Panc1 (cell line): ENCODE data around the gene MAML3. TPM values are rescaled to one million over a fixed set of nuclear protein-coding genes. Genes with fewer than 3 reads are reported as not detected.

Experiments
- ATAC-seq: fragments of 200-7000 bp; cut with Tn5 transposase; 2 replicates; pipeline ENCODE4 v1.9.1; 2020; ENCODE audit warnings: mild to moderate bottlenecking, moderate library complexity
- BruUV-seq: library from RNA; stranded (reverse); fragments of 400-500 nt; replicated peaks from 2 replicates; lab custom pipeline; 2021; lab: Mats Ljungman, UMichigan
- CTCF ChIA-PET: fragments of 300-600 bp; sonication (Branson Sonifier 250); formaldehyde crosslinking; loops from one replicate; lab custom pipeline; 2022; ENCODE audit warnings: antibody characterized with exemption; lab: Charles Lee
- POLR2A ChIA-PET: fragments of 300-600 bp; sonication (Branson Sonifier 250); formaldehyde crosslinking; loops from one replicate; lab custom pipeline; 2022; ENCODE audit warnings: antibody characterized with exemption; lab: Charles Lee
- DNase-seq: peaks from one replicate; pipeline ENCODE4 v3.0.0-alpha.2; 2010; ENCODE audit warnings: low read depth, low spot score
- H3K27ac ChIP-seq: 2 replicates; pipeline ENCODE4 v1.5.1; 2011; ENCODE audit warnings: mild to moderate bottlenecking, low read length, inconsistent platforms
- H3K27me3 ChIP-seq: fragments of 200-500 bp; sonication (Bioruptor generic); 2 replicates; pipeline ENCODE4 v1.6.0; 2014; ENCODE audit warnings: low read length, inconsistent platforms; ENCODE audit not compliant: control insufficient read depth, insufficient read depth
- H3K36me3 ChIP-seq: fragments of 200-500 bp; sonication (Bioruptor generic); 2 replicates; pipeline ENCODE4 v1.5.1; 2014; ENCODE audit warnings: inconsistent platforms, mild to moderate bottlenecking, low read length, moderate library complexity; ENCODE audit not compliant: control insufficient read depth, insufficient read depth
- H3K4me1 ChIP-seq: 2 replicates; pipeline ENCODE4 v1.5.1; 2011; ENCODE audit warnings: inconsistent platforms, mild to moderate bottlenecking, low read length, moderate library complexity; ENCODE audit not compliant: control insufficient read depth, insufficient read depth
- H3K4me3 ChIP-seq, 2 experiments: 2 replicates each; pipeline ENCODE4 v1.5.1; 2011 to 2012; ENCODE audit warnings: low read depth in 2 of 2, low read length in 2 of 2, mild to moderate bottlenecking in 2 of 2, inconsistent platforms in 1 of 2, moderate library complexity in 1 of 2
- H3K9me3 ChIP-seq: fragments of 200-500 bp; sonication (Bioruptor generic); 2 replicates; pipeline ENCODE4 v1.5.1; 2014; ENCODE audit warnings: low read depth, mild to moderate bottlenecking, inconsistent platforms, low read length, moderate library complexity; ENCODE audit not compliant: control insufficient read depth, insufficient read depth
- CTCF ChIP-seq: fragments of 450-650 bp; IDR thresholded peaks from 2 replicates; pipeline ENCODE4 v1.5.1; 2017; ENCODE audit warnings: mild to moderate bottlenecking
- POLR2AphosphoS5 ChIP-seq: IDR thresholded peaks from 2 replicates; pipeline ENCODE4 v1.6.1; 2012; ENCODE audit warnings: mild to moderate bottlenecking, low read depth, low read length, moderate library complexity
- REST ChIP-seq, 2 experiments: IDR thresholded peaks; 2 replicates each; pipeline ENCODE4 v1.6.1; 2011 to 2012; ENCODE audit warnings: low read depth in 2 of 2, control low read depth in 1 of 2, low read length in 1 of 2, mild to moderate bottlenecking in 1 of 2, moderate library complexity in 1 of 2; ENCODE audit not compliant: insufficient read depth in 1 of 2
- SIN3A ChIP-seq: IDR thresholded peaks from 2 replicates; pipeline ENCODE4 v1.6.1; 2012; ENCODE audit warnings: low read depth, mild to moderate bottlenecking, low read length, moderate library complexity, borderline replicate concordance; ENCODE audit not compliant: insufficient read depth
- TCF7L2 ChIP-seq: IDR thresholded peaks from 2 replicates; pipeline ENCODE4 v1.6.1; 2011; ENCODE audit warnings: mild to moderate bottlenecking, low read depth, low read length, inconsistent platforms
- in situ Hi-C: cut with HindIII; loops from 2 replicates; pipeline ENCODE4 v1.10.0; 2016; ENCODE audit warnings: low sequenced_read_pairs, low pct_unique_long_range_greater_than_20kb
- intact Hi-C: fragments of 100-400 bp; cut with micrococcal nuclease; formaldehyde crosslinking; loops from one replicate; pipeline ENCODE4 v1.10.0; 2022; ENCODE audit not compliant: unreplicated experiment
- total RNA-seq: library from RNA; stranded (reverse); gene quantifications from one replicate; pipeline ENCODE4 v1.2.1, GENCODE V29; 2021; ENCODE audit not compliant: unreplicated experiment

MAML3 gene
- total RNA-seq, 1 experiment from 2014 or later: 7.7 TPM

GRCh38 chr4:140065393-140065792 is 88.6 kb downstream of the MAML3 start:
- Histone ChIP-seq H3K27me3 (no peaks in the 10 kb centered on the region), H3K4me3 (no peak overlapping the region), H3K4me1 (peaks cover 30% of the 10 kb centered on the region), H3K9me3 (no peaks in the 10 kb centered on the region), H3K36me3 (no peaks in the 10 kb centered on the region), H3K27ac (no peak overlapping the region)
- intact Hi-C loops: no loop called here
- CTCF ChIA-PET: no interaction called here
- POLR2A ChIA-PET: no interaction called here
- no TSS peak for BruUV-seq
- TF ChIP-seq TCF7L2 (no peak), REST (IDR thresholded peaks at IDR 0.05; ENCODE audit: insufficient read depth in 1 of 2, low read depth in 2 of 2, low read length in 1 of 2) (no peak)
- ATAC-seq (no peak), DNase-seq (no peak)
- in situ Hi-C loops: no loop called here

- Histone ChIP-seq H3K36me3 (no peaks in the 10 kb centered on the region), H3K27ac (peak overlapping the region; percentile 71; the same call in 1 of the 2 replicates), H3K9me3 (no peaks in the 10 kb centered on the region), H3K4me1 (peaks cover 46% of the 10 kb centered on the region), H3K4me3 (no peak overlapping the region), H3K27me3 (no peaks in the 10 kb centered on the region)
- POLR2A ChIA-PET: interaction anchor here (0.6 to 0.8 kb wide), 2 partner anchors 9 to 71 kb away, joined by 3 to 4 read pairs; no protein-coding TSS in a partner anchor
- BruUV-seq: no TSS peak
- CTCF ChIA-PET: no interaction called here
- TF ChIP-seq CTCF (no peak), TCF7L2 (no peak), REST (IDR thresholded peaks at IDR 0.05; ENCODE audit: insufficient read depth in 1 of 2, low read depth in 2 of 2, low read length in 1 of 2) (no peak), SIN3A (no peak), POLR2AphosphoS5 (no peak)
- intact Hi-C loops: no loop called here
- DNase-seq (no peak), ATAC-seq (no peak)
- in situ Hi-C loops: no loop called here
Measured at GRCh38 chr4:140061659-140062289, 92.2 kb downstream of the MAML3 start.
